OCI-LY3 (cell line): Measurements from ENCODE around the gene RAD51B.

ENCODE experiments used
- H2AFZ ChIP-seq: fragments of 200-600, 300-600 bp; shearing (Covaris generic); 2 replicates; pipeline ENCODE4 v1.6.0; 2014; ENCODE audit warnings: antibody characterized with exemption, low read depth, low read length
- H3K27ac ChIP-seq: fragments of 200-600, 300-600 bp; sonication (generic); 2 replicates; pipeline ENCODE4 v1.5.1; 2014; ENCODE audit warnings: mild to moderate bottlenecking, low read length, moderate library complexity, mixed read lengths
- H3K27me3 ChIP-seq: fragments of 200-600, 300-600 bp; sonication (generic); 2 replicates; pipeline ENCODE4 v1.6.1; 2014; ENCODE audit warnings: low read depth, low read length, mixed read lengths
- H3K36me3 ChIP-seq: fragments of 200-600, 300-600 bp; sonication (generic); replicated peaks from 2 replicates; pipeline ENCODE3; 2014; ENCODE audit warnings: low read depth, low read length, mixed read lengths
- H3K4me1 ChIP-seq: fragments of 300-600, 200-600 bp; sonication (generic); 2 replicates; pipeline ENCODE4 v1.6.1; 2014; ENCODE audit warnings: low read length, mixed read lengths
- H3K4me2 ChIP-seq: fragments of 200-600, 300-600 bp; sonication (generic); 2 replicates; pipeline ENCODE4 v1.6.1; 2014; ENCODE audit warnings: low read length, mixed read lengths
- H3K4me3 ChIP-seq: fragments of 300-600, 200-600 bp; sonication (generic); 2 replicates; pipeline ENCODE4 v1.5.1; 2014; ENCODE audit warnings: antibody characterized with exemption, mild to moderate bottlenecking, low read length, moderate library complexity
- H3K79me2 ChIP-seq: fragments of 300-600, 200-600 bp; shearing (Covaris generic); 2 replicates; pipeline ENCODE4 v1.6.1; 2014; ENCODE audit warnings: mild to moderate bottlenecking, low read length, mixed read lengths
- H3K9ac ChIP-seq: fragments of 300-600, 200-600 bp; shearing (Covaris generic); 2 replicates; pipeline ENCODE4 v1.6.0; 2014; ENCODE audit warnings: mild to moderate bottlenecking, low read length, moderate library complexity
- H3K9me3 ChIP-seq: fragments of 200-600, 300-600 bp; shearing (Covaris generic); 2 replicates; pipeline ENCODE4 v1.6.1; 2014; ENCODE audit warnings: low read length, mixed read lengths; ENCODE audit not compliant: insufficient read depth
- H4K20me1 ChIP-seq: fragments of 200-600, 300-600 bp; sonication (generic); 2 replicates; pipeline ENCODE4 v1.6.1; 2016; ENCODE audit warnings: low read length, mixed read lengths; ENCODE audit not compliant: insufficient read depth
- EZH2phosphoT487 ChIP-seq: fragments of 200-600 bp; shearing (Covaris generic); IDR thresholded peaks from 2 replicates; pipeline ENCODE4 v1.6.1; 2018; ENCODE audit warnings: antibody characterized with exemption, mixed run types, low read depth
- TF ChIP-seq, protein P1 (sequence below): fragments of 200-600, 300-600 bp; sonication (generic); IDR thresholded peaks from 2 replicates; pipeline ENCODE4 v1.5.1; 2014; ENCODE audit warnings: antibody characterized with exemption, low read length, low read depth

Gene RAD51B

DNA sequence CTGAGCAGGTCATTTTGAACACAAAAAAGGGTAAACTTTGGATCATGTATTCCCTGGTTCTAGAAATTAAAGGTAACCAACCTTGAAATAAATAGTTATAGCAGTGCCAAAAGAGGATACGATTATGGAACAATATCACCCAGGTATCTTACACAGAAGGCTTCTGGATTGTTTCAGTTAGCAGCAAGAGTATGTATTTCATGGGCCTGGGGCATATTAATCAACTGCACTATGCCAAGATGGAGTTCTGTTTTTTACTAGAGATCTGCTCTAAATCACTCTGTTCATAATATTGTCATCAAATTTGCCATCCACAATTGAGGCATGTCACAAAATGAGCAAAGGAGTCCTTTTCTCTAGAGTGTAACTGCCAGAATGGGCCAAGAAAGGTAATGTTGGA, 357.1 kb downstream of the RAD51B start:
- TF ChIP-seq, protein P1, sequence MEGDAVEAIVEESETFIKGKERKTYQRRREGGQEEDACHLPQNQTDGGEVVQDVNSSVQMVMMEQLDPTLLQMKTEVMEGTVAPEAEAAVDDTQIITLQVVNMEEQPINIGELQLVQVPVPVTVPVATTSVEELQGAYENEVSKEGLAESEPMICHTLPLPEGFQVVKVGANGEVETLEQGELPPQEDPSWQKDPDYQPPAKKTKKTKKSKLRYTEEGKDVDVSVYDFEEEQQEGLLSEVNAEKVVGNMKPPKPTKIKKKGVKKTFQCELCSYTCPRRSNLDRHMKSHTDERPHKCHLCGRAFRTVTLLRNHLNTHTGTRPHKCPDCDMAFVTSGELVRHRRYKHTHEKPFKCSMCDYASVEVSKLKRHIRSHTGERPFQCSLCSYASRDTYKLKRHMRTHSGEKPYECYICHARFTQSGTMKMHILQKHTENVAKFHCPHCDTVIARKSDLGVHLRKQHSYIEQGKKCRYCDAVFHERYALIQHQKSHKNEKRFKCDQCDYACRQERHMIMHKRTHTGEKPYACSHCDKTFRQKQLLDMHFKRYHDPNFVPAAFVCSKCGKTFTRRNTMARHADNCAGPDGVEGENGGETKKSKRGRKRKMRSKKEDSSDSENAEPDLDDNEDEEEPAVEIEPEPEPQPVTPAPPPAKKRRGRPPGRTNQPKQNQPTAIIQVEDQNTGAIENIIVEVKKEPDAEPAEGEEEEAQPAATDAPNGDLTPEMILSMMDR: no peak
- no peak for TF ChIP-seq EZH2phosphoT487
- Histone ChIP-seq H3K9ac (no peak overlapping the region), H3K79me2 (no peaks in the 10 kb centered on the region), H3K4me2 (no peak overlapping the region), H3K27ac (no peak overlapping the region), H3K36me3 (no peaks in the 10 kb centered on the region), H3K9me3 (no peaks in the 10 kb centered on the region), H3K27me3 (peaks cover 10% of the 10 kb centered on the region; the same call in 1 of the 2 replicates), H3K4me3 (no peak overlapping the region), H4K20me1 (no peaks in the 10 kb centered on the region; the same call in 1 of the 2 replicates), H3K4me1 (peaks cover 35% of the 10 kb centered on the region), H2AFZ (no peak overlapping the region)

DNA sequence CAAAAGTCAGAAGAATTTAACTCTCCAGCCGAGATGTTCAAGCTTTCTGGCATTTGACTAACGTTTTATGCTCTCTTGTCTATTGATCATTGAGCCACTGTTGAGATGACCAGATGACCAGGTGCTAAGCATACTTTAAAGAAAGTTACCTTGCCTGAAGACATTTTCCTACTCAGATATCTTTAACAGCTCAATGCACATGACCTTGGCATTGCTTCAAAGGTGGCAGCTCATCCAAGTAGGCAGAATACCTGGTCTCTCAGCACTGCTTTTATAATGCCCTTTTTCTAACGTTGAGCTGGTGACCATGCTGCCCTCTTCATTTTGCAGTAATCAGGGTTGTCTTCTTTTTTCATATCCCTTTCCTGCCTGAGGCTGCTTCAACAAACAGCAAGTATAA, 358.1 kb downstream of the RAD51B start:
- Histone ChIP-seq H2AFZ (no peak overlapping the region), H3K4me3 (no peak overlapping the region), H3K27ac (no peak overlapping the region), H3K4me2 (no peak overlapping the region), H3K4me1 (peaks cover 38% of the 10 kb centered on the region), H4K20me1 (no peaks in the 10 kb centered on the region; the same call in 1 of the 2 replicates), H3K79me2 (no peaks in the 10 kb centered on the region), H3K9me3 (no peaks in the 10 kb centered on the region), H3K36me3 (no peaks in the 10 kb centered on the region), H3K27me3 (peaks cover 10% of the 10 kb centered on the region; the same call in 1 of the 2 replicates), H3K9ac (no peak overlapping the region)
- TF ChIP-seq, protein P1: no peak
- no peak for TF ChIP-seq EZH2phosphoT487

DNA sequence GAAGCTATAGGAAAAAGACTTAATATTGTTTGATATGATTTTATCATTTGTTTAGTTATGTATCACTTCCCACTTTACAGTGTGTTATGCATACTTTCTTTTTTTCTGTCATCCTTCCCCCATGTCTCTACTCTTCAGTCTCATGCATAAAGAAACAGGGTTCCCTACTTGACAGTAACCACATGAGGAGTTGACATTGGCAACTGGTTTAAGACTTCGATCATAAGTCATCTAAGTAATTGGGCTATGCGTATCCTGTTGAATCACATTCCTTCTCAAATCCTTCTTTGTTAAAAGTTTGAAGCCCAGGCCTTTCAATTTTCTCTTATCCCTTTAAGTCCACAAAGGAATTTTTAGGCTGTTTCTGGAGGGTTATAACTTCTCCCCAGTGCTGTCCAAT, 358.7 kb downstream of the RAD51B start:
- H3K27ac ChIP-seq: no peak overlapping the region
- H3K79me2 ChIP-seq: no peaks in the 10 kb centered on the region
- no peak for TF ChIP-seq EZH2phosphoT487
- TF ChIP-seq, protein P1: no peak
- H3K4me3 ChIP-seq: no peak overlapping the region
- H2AFZ ChIP-seq: no peak overlapping the region
- peaks cover 10% of the 10 kb centered on the region; the same call in 1 of the 2 replicates for H3K27me3 ChIP-seq
- peaks cover 36% of the 10 kb centered on the region for H3K4me1 ChIP-seq
- no peaks in the 10 kb centered on the region; the same call in 1 of the 2 replicates for H4K20me1 ChIP-seq
- H3K4me2 ChIP-seq: no peak overlapping the region
- H3K36me3 ChIP-seq: no peaks in the 10 kb centered on the region
- H3K9me3 ChIP-seq: no peaks in the 10 kb centered on the region
- no peak overlapping the region for H3K9ac ChIP-seq

DNA sequence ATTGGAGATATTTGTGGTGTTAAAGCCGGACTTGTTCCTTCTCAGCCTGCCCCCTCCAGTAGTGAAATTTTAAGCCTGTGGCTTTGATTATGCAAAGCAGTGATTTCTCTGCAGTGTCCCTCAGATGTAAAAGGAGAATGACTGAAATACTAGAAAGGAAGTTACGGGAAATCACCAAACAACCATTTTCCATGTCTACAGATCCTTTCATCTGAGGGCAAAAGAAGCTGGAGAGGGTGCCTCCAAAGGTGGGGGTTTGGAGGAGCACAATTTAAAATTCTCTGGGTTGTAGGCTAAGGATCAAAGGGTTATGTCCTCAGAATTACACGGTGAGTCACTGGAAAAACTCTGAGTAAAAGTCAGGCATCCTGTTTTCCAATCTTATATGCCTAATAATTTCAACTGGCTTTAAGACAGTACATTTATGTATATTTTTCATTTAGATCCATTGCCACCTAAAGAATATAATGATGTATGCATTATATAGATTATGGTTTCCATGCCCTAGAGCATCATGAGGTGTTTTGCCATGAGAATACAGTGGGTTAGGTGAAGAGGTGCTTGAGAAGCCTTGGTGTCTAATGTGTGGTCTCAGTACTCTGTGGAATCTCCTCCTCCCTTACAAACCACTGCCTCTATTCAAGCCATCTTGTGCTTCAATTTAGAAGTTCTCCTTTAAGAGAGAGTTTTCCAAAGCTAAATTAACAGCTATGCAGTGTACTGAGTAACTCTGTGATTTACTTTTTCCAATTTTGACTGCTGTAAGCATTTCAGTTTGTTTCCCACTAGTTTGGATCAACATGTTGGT, 362.1 kb downstream of the RAD51B start:
- no peak for TF ChIP-seq EZH2phosphoT487
- TF ChIP-seq, protein P1: no peak
- Histone ChIP-seq H3K4me2 (peak overlapping the region; percentile 68), H3K4me3 (peak overlapping the region; percentile 30)

More for the DNA sequence above, 362.1 kb downstream of the RAD51B start:
- Histone ChIP-seq H3K9ac (no peak overlapping the region), H3K36me3 (no peaks in the 10 kb centered on the region), H2AFZ (no peak overlapping the region), H3K79me2 (no peaks in the 10 kb centered on the region), H3K27ac (no peak overlapping the region), H4K20me1 (no peaks in the 10 kb centered on the region; the same call in 1 of the 2 replicates), H3K4me1 (peaks cover 28% of the 10 kb centered on the region), H3K9me3 (no peaks in the 10 kb centered on the region), H3K27me3 (peaks cover 10% of the 10 kb centered on the region; the same call in 1 of the 2 replicates)
